Effector memory CD4-positive, alpha-beta T cell (primary cell): ENCODE data around the gene CLDND2.

Experiments used
- DNase-seq, 3 donors: peaks; one replicate each; pipeline ENCODE4 v3.0.0-alpha.2; 2020
- H3K27ac ChIP-seq: 2 replicates; pipeline ENCODE4 v1.7.0; 2013; ENCODE audit warnings: mild to moderate bottlenecking, low read length, moderate library complexity; ENCODE audit not compliant: insufficient read depth, poor library complexity, severe bottlenecking
- H3K27me3 ChIP-seq: replicated peaks from 2 replicates; pipeline ENCODE4 v1.7.0; 2013; ENCODE audit warnings: mild to moderate bottlenecking, low read length; ENCODE audit not compliant: insufficient read depth, control insufficient read depth, poor library complexity, severe bottlenecking
- H3K36me3 ChIP-seq: 2 replicates; pipeline ENCODE4 v1.7.0; 2013; ENCODE audit warnings: mild to moderate bottlenecking, low read length, moderate library complexity; ENCODE audit not compliant: control insufficient read depth, insufficient read depth
- H3K4me1 ChIP-seq: 2 replicates; pipeline ENCODE4 v1.7.0; 2013; ENCODE audit warnings: low read length, mild to moderate bottlenecking; ENCODE audit not compliant: control insufficient read depth, insufficient read depth, poor library complexity, severe bottlenecking
- H3K4me3 ChIP-seq: 2 replicates; pipeline ENCODE4 v1.7.0; 2013; ENCODE audit warnings: low read length, low read depth, mild to moderate bottlenecking; ENCODE audit not compliant: insufficient read depth, poor library complexity, severe bottlenecking
- H3K9me3 ChIP-seq: 2 replicates; pipeline ENCODE4 v1.7.0; 2013; ENCODE audit warnings: mild to moderate bottlenecking, low read length, moderate library complexity; ENCODE audit not compliant: control insufficient read depth

Gene CLDND2

DNA sequence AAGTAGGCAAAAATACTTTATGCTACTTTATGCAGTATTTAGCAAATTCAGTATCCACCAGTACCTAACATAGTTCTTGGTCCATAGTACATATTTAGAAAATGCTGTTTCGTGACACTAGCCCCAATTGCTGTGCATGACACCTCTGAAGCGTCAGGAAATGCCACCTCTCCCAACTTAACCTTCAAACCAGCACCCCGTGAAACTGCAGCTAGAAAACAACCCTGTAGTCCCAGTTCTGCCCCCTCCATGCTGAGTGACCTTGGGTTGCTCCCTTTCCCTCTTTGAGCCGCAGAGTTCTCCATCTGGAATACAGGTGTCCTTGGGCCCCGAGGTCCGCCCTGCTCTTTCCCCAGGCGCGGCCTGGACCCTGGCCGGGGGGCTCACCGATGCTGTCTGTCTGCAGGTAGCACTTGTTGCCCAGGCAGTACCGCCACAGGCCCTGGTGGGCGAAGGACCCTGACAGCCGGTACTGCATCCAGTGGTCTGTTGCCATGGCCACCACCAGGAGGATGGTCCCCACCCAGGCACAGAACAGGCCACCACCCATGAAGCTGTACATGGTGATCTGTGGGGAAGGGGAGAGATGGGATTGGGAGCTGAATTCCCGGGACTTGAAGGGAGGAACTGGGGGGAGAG lies 18.2 kb upstream of the CLDND2 start:
- no peaks in the 10 kb centered on the region for H3K27me3 ChIP-seq
- DNase-seq: no peak
- H3K27ac ChIP-seq: no peak overlapping the region
- H3K4me1 ChIP-seq: no peaks in the 10 kb centered on the region
- no peaks in the 10 kb centered on the region for H3K9me3 ChIP-seq
- H3K4me3 ChIP-seq: no peak overlapping the region
- no peaks in the 10 kb centered on the region for H3K36me3 ChIP-seq

DNA sequence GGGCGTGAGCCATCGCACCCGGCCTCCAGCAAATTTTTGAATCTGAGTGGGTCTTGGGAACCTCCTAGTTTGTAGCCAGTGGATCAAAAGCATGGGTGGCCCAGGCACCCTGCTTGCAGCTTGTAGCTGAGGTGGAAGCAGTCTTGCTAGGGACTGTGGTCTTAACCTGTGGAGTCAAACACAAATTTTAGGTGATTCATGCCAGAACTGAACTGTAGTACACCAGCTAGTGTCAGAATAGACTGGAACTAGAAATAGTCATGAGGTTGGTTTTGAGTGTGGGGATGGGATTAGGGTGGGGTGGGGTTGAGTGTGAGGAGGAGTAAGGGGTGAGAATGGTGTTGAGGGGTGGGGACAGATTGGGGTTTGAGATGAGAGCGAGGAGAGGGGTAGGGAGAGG lies 13.2 kb upstream of the CLDND2 start:
- Histone ChIP-seq H3K9me3 (no peaks in the 10 kb centered on the region), H3K27ac (no peak overlapping the region), H3K36me3 (no peaks in the 10 kb centered on the region), H3K4me3 (no peak overlapping the region), H3K27me3 (no peaks in the 10 kb centered on the region), H3K4me1 (no peaks in the 10 kb centered on the region)
- DNase-seq: no peak

DNA sequence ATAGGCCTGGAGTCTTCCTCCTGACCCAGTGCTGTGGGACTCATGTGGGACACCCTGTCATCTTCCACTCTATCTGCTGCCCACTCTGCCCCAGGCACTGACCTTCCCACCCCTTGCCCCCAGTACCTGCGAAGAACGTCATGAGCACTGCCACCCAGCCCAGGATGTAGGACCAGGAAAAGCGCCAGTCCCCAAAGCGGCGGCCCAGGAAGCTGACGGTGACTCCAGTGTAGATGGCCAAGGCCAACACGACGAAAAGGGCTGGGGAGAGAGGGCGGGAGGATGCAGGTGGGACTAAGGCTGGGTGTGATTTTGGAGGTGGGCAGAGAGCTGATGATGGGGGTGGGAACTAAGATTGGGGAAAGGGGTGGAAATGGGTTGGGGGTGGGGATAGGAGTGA lies 11.6 kb upstream of the CLDND2 start:
- Histone ChIP-seq H3K27ac (no peak overlapping the region), H3K4me1 (peaks cover 2% of the 10 kb centered on the region), H3K4me3 (no peak overlapping the region), H3K9me3 (no peaks in the 10 kb centered on the region), H3K27me3 (no peaks in the 10 kb centered on the region), H3K36me3 (no peaks in the 10 kb centered on the region)
- DNase-seq: no peak

DNA sequence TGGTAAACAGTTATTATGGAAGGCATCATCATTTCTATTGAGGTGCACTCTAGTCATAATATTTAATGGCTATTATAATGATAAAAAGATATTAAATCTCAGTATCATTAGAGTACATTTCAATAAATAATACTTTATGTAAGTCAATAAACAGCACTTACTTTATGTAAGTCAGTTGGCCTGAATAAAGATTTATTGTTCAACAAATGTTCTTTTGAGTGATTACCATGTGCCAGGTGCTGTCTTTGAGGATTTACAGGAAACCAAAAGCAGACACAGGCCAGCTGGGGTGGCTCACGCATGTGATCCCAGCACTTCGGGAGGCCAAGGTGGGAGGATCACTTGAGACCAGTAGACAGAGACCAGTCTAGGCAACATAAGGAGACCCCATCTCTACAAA lies 8.6 kb upstream of the CLDND2 start:
- Histone ChIP-seq H3K27me3 (no peaks in the 10 kb centered on the region), H3K27ac (no peak overlapping the region), H3K9me3 (no peaks in the 10 kb centered on the region), H3K4me1 (peaks cover 19% of the 10 kb centered on the region), H3K4me3 (no peak overlapping the region), H3K36me3 (no peaks in the 10 kb centered on the region)
- DNase-seq: no peak

DNA sequence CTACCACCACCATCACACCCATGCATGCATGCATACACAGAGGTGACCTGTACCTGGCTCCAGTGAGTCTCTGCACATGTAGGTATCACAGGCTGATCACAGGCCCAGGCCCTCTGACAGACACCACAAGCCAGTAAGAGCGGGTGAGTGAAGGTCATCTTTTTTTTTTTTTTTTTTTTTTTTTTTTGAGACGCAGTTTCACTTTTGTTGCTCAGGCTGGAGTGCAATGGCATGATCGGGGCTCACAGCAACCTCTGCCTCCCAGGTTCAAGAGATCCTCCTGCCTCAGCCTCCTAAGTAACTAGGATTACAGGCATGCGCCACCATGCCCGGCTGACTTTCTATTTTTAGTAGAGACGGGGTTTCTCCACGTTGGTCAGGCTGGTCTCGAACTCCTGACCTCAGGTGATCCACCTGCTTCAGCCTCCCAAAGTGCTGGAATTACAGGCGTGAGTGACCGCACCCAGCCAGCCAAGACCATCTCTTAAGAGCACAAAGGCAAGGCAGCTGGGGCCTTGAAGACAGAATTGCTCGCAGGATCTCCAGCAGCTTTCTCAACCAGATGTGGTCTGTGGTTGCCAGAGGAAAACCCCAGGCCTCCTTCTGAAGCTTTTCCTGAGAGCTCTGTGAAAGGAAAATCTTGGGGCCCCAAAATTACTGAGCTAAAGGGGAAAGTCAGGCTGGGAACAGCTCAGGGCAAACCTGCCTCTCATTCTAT lies 6.9 kb upstream of the CLDND2 start:
- Histone ChIP-seq H3K9me3 (no peaks in the 10 kb centered on the region), H3K4me3 (no peak overlapping the region), H3K36me3 (no peaks in the 10 kb centered on the region), H3K27ac (peak overlapping the region; percentile 42), H3K27me3 (no peaks in the 10 kb centered on the region), H3K4me1 (peaks cover 36% of the 10 kb centered on the region)
- DNase-seq: peak; percentile 11 to 36 (median 25)

DNA sequence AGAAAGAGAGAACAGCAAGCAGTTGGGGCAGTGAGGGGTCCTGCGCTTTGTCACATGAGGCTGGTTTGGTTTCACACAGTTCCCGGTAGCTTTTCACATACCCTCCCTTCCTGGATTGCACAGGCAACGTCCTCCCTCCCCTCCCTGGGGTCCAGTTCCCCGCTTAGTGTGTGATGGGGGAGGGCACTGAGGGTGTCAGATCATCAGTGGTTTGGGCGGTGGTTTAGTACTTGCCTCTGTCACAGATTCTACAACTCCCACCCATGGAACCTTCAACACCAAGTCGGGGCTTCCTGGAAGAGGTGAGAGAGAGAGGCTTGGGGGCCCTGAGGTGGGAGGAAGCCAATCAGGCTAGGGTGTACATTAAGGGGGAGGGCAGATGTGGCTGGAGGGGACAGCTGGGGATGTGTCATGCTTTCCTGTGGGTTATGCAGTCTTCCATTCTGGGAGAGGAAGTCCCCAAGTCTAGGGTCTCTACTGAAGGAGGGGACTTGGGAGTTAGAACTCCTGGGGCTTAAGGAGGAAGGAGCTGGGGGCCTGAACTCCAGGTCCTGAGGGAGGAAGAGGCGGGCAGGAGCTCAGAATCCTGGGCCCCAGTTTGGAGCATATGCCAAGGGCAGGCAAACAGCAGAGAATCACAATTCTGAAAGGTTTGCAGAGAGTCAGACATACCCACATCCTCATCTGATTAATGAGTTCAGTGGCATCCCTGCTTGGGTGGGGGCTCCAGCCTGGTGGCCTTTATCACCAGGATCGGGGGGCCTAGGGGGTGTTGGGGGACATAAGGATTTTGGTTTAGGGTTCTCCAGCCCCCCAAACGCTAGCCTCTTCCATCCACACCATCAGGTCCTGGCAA lies 4.1 kb upstream of the CLDND2 start, which contains the start of gene NKG7:
NKG7 (minus strand) TSS at position 6 of the 856 bp plus-strand sequence. CDS start 119 bp downstream, outside the sequence.
- H3K27ac ChIP-seq: peak within 1 kb of the TSS; percentile 64
- H3K9me3 ChIP-seq: no peaks in the 10 kb centered on the region
- no peaks in the 10 kb centered on the region for H3K36me3 ChIP-seq
- DNase-seq: peak; percentile 25 to 68 (median 50)
- no peak within 1 kb of the TSS for H3K4me3 ChIP-seq
- H3K4me1 ChIP-seq: peaks cover 40% of the 10 kb centered on the region
- H3K27me3 ChIP-seq: no peaks in the 10 kb centered on the region

DNA sequence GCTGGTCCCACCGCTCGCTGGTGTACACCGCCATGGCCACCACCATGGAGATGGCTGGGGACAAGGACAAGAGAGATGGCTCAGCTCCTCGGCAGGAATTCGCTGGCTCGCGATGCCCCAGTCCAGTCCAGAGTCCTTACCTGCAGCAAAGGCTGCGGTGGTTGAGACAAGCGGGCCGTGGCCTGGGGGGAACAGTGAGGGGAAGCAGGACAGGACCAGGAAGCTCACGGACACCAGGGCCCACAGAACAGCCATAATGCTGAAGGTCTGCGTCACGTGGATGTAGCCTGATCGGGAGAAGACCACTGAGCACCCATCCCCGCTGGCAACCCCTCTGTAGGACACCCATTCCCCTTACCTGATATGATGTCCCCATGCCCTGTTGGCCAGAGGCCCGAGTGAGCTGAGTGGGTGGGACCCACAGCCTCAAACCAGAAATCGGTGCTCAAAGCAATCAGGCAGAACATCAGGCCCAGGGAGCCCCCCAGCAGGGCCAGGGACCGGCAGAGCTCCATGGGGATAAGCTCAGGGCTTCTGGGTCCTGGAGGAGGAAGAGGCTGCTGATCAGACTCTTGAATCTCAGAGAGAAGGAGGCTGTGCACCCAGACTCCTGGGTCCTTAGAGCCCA lies 3.3 kb upstream of the CLDND2 start:
- peak overlapping the region; percentile 64 for H3K27ac ChIP-seq
- DNase-seq: no peak
- H3K4me1 ChIP-seq: peaks cover 47% of the 10 kb centered on the region
- no peaks in the 10 kb centered on the region for H3K9me3 ChIP-seq
- H3K27me3 ChIP-seq: no peaks in the 10 kb centered on the region
- no peaks in the 10 kb centered on the region for H3K36me3 ChIP-seq
- H3K4me3 ChIP-seq: no peak overlapping the region

DNA sequence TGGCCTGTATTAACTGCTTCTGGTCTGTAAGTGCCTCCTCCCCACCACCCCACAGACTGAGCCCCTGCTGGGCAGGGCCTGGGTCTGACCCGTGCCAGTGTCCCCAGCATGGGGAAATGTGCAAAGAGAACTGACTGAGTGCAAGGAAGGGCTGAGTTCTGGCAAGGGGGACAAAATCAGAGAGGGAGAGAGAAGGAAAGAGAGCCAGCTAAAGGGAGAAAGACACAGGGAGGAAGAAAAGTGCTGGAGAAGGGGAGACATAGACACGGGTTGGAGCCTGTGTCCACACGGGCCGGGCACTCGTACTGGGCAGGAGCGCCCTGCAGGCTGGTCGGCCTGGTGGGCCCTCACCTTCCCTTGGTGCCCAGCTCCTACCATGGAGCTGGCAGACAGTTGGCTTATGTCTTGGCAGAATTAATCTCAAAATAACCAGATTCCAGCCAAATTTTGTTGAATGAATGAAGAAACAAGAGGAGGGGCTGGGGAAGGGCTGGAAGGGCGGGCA lies 2.4 kb upstream of the CLDND2 start:
- Histone ChIP-seq H3K36me3 (no peaks in the 10 kb centered on the region), H3K27me3 (no peaks in the 10 kb centered on the region), H3K27ac (no peak overlapping the region), H3K4me1 (peaks cover 52% of the 10 kb centered on the region), H3K9me3 (no peaks in the 10 kb centered on the region), H3K4me3 (no peak overlapping the region)
- DNase-seq: no peak

DNA sequence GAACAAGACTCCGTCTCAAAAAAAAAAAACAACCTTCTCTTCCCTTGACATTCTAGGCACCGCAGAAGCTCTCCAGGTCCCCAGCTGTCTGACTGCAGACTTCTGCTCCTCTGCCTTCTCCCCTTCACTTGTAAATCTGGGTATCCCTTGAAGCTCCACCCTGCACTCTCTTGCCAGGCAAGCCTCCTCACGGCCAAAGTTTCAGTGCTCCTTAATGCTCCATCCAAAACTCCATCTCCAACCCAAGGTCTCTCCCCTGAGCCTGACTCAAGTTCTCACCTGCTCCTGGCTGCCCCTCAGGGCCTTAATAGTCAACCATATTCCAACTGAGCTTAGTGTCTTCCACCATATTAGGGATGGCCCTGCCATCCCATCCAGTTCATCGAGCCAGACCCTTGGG lies 1.4 kb upstream of the CLDND2 start:
- H3K4me1 ChIP-seq: peaks cover 58% of the 10 kb centered on the region
- H3K4me3 ChIP-seq: no peak overlapping the region
- DNase-seq: no peak
- H3K9me3 ChIP-seq: no peaks in the 10 kb centered on the region
- H3K27ac ChIP-seq: no peak overlapping the region
- H3K27me3 ChIP-seq: no peaks in the 10 kb centered on the region
- H3K36me3 ChIP-seq: no peaks in the 10 kb centered on the region
